Hepatocyte (in vitro differentiated cells): ENCODE measurements around the gene ACTA2. TPM values are rescaled to one million over a fixed set of nuclear protein-coding genes. Genes with fewer than 3 reads are reported as not detected.

ENCODE experiments used
- DNase-seq: peaks from one replicate; pipeline ENCODE4 v3.0.0-alpha.2; 2016; ENCODE audit warnings: low spot score
- H2AFZ ChIP-seq: fragments of 200-600 bp; sonication (generic); 2 replicates; pipeline ENCODE4 v1.6.0; 2016; ENCODE audit warnings: antibody characterized with exemption, mild to moderate bottlenecking
- H3K27ac ChIP-seq: fragments of 200-600 bp; sonication (generic); 2 replicates; pipeline ENCODE4 v1.5.1; 2016; ENCODE audit warnings: mild to moderate bottlenecking
- H3K27me3 ChIP-seq: fragments of 200-600 bp; sonication (generic); 2 replicates; pipeline ENCODE4 v1.6.1; 2016
- H3K36me3 ChIP-seq: fragments of 200-600 bp; sonication (generic); replicated peaks from 2 replicates; pipeline ENCODE4 v1.5.1; 2016; ENCODE audit warnings: low read depth; ENCODE audit not compliant: insufficient read depth
- H3K4me1 ChIP-seq: fragments of 200-600 bp; sonication (generic); 2 replicates; pipeline ENCODE4 v1.5.1; 2016; ENCODE audit warnings: mild to moderate bottlenecking, moderate library complexity; ENCODE audit not compliant: insufficient read depth
- H3K4me2 ChIP-seq: fragments of 200-600 bp; sonication (generic); 2 replicates; pipeline ENCODE4 v1.6.0; 2016
- H3K4me3 ChIP-seq: fragments of 200-600 bp; sonication (generic); 2 replicates; pipeline ENCODE4 v1.5.1; 2016; ENCODE audit warnings: mild to moderate bottlenecking
- H3K79me2 ChIP-seq: fragments of 200-600 bp; sonication (generic); 2 replicates; pipeline ENCODE4 v1.6.0; 2017; ENCODE audit warnings: mild to moderate bottlenecking
- H3K9me2 ChIP-seq: fragments of 200-600 bp; sonication (generic); replicated peaks from 2 replicates; pipeline ENCODE4 v1.6.0; 2017; ENCODE audit warnings: mild to moderate bottlenecking; ENCODE audit not compliant: insufficient read depth
- H3K9me3 ChIP-seq: fragments of 200-600 bp; sonication (generic); 2 replicates; pipeline ENCODE4 v1.5.1; 2016; ENCODE audit warnings: low read depth, mild to moderate bottlenecking
- H4K20me1 ChIP-seq: fragments of 200-600 bp; sonication (generic); 2 replicates; pipeline ENCODE4 v1.6.0; 2016; ENCODE audit warnings: mild to moderate bottlenecking; ENCODE audit not compliant: insufficient read depth, poor library complexity, severe bottlenecking
- EZH2 ChIP-seq: fragments of 200-600 bp; sonication (generic); IDR thresholded peaks from 2 replicates; pipeline ENCODE4 v1.6.1; 2016; ENCODE audit warnings: antibody characterized with exemption, mild to moderate bottlenecking, borderline replicate concordance
- EZH2phosphoT487 ChIP-seq: fragments of 200-600 bp; sonication (generic); IDR thresholded peaks from one replicate; pipeline ENCODE4 v1.6.1; 2018; ENCODE audit warnings: antibody characterized with exemption, mild to moderate bottlenecking, low read depth, moderate library complexity; ENCODE audit not compliant: unreplicated experiment, severe bottlenecking
- WGBS: methylation state at CpG from one replicate; pipeline ENCODE4 v1.1.6; 2016; ENCODE audit warnings: low lambda C conversion rate; ENCODE audit errors: missing lambda C conversion rate; 5-methylcytosine and 5-hydroxymethylcytosine counted together
- polyA plus RNA-seq: library from polyadenylated mRNA; unstranded; fragments of >200 nt; fragmentation: Nextera tagmentation; extraction: Ambion mirVana; gene quantifications from 2 replicates; pipeline ENCODE4 v1.2.1, GENCODE V29; 2016
- total RNA-seq: library from RNA; depleted of rRNA; stranded (reverse); fragments of >200 nt; gene quantifications from 2 replicates; pipeline ENCODE4 v1.2.3, GENCODE V29; 2014
- TF ChIP-seq, protein P1 (sequence below): fragments of 200-600 bp; sonication (generic); IDR thresholded peaks from 2 replicates; pipeline ENCODE4 v1.5.1; 2016; ENCODE audit warnings: antibody characterized with exemption, mild to moderate bottlenecking; ENCODE audit not compliant: poor library complexity

Gene ACTA2
- total and polyA plus RNA-seq, 2 experiments from 2014 or later: 207 to 218 TPM

- H3K4me3 ChIP-seq: no peak overlapping the region
- 66% methylated on average over 5 of the region's 5 CpGs for WGBS
- TF ChIP-seq EZH2 (no peak), EZH2phosphoT487 (no peak)
- TF ChIP-seq, protein P1, sequence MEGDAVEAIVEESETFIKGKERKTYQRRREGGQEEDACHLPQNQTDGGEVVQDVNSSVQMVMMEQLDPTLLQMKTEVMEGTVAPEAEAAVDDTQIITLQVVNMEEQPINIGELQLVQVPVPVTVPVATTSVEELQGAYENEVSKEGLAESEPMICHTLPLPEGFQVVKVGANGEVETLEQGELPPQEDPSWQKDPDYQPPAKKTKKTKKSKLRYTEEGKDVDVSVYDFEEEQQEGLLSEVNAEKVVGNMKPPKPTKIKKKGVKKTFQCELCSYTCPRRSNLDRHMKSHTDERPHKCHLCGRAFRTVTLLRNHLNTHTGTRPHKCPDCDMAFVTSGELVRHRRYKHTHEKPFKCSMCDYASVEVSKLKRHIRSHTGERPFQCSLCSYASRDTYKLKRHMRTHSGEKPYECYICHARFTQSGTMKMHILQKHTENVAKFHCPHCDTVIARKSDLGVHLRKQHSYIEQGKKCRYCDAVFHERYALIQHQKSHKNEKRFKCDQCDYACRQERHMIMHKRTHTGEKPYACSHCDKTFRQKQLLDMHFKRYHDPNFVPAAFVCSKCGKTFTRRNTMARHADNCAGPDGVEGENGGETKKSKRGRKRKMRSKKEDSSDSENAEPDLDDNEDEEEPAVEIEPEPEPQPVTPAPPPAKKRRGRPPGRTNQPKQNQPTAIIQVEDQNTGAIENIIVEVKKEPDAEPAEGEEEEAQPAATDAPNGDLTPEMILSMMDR: no peak
- H2AFZ ChIP-seq: no peak overlapping the region
- H3K4me1 ChIP-seq: no peaks in the 10 kb centered on the region
- no peaks in the 10 kb centered on the region for H3K36me3 ChIP-seq
- no peaks in the 10 kb centered on the region for H4K20me1 ChIP-seq
- no peak overlapping the region for H3K4me2 ChIP-seq
- H3K9me2 ChIP-seq: no peaks in the 10 kb centered on the region
- H3K9me3 ChIP-seq: no peaks in the 10 kb centered on the region
- H3K27ac ChIP-seq: no peak overlapping the region
- no peaks in the 10 kb centered on the region for H3K27me3 ChIP-seq
- H3K79me2 ChIP-seq: no peaks in the 10 kb centered on the region
- DNase-seq: no peak
These were observed 18.9 kb upstream of the ACTA2 start for GRCh38 chr10:88971221-88972061.

- H3K4me2 ChIP-seq: no peak overlapping the region
- H3K4me3 ChIP-seq: no peak overlapping the region
- H3K27ac ChIP-seq: no peak overlapping the region
- H3K36me3 ChIP-seq: no peaks in the 10 kb centered on the region
- 76% methylated on average over 2 of the region's 2 CpGs for WGBS
- H4K20me1 ChIP-seq: no peaks in the 10 kb centered on the region
- H2AFZ ChIP-seq: no peak overlapping the region
- TF ChIP-seq, protein P1: no peak
- TF ChIP-seq EZH2 (no peak), EZH2phosphoT487 (no peak)
- no peak for DNase-seq
- no peaks in the 10 kb centered on the region for H3K27me3 ChIP-seq
- H3K9me2 ChIP-seq: no peaks in the 10 kb centered on the region
- no peaks in the 10 kb centered on the region for H3K9me3 ChIP-seq
- H3K4me1 ChIP-seq: peaks cover 7% of the 10 kb centered on the region
- H3K79me2 ChIP-seq: no peaks in the 10 kb centered on the region
These were observed 15.8 kb upstream of the ACTA2 start for GRCh38 chr10:88968391-88968790.

GRCh38 chr10:88966797-88967196 is 14.2 kb upstream of the ACTA2 start:
- H3K79me2 ChIP-seq: no peaks in the 10 kb centered on the region
- peaks cover 7% of the 10 kb centered on the region for H3K4me1 ChIP-seq
- no peaks in the 10 kb centered on the region for H3K27me3 ChIP-seq
- no peak overlapping the region for H3K4me3 ChIP-seq
- whole genome bisulfite sequencing: 55% methylated on average over 3 of the region's 3 CpGs
- TF ChIP-seq EZH2 (no peak), EZH2phosphoT487 (no peak)
- TF ChIP-seq, protein P1: no peak
- DNase-seq: no peak
- no peak overlapping the region for H2AFZ ChIP-seq
- no peak overlapping the region for H3K4me2 ChIP-seq
- no peaks in the 10 kb centered on the region for H3K9me2 ChIP-seq
- H3K9me3 ChIP-seq: no peaks in the 10 kb centered on the region
- H3K36me3 ChIP-seq: no peaks in the 10 kb centered on the region
- no peaks in the 10 kb centered on the region for H4K20me1 ChIP-seq
- no peak overlapping the region for H3K27ac ChIP-seq
